H1 (cell line): Measurements from ENCODE around the gene ZNF177. TPM values are rescaled to one million over a fixed set of nuclear protein-coding genes. Genes with fewer than 3 reads are reported as not detected.
A peak's percentile ranks its signal among the peaks of the same experiment; 100 is the strongest.

Experiments used
- CTCF ChIA-PET: fragments of 300-600 bp; sonication (Branson Sonifier 250); formaldehyde crosslinking; loops from one replicate; lab custom pipeline; 2021; ENCODE audit not compliant: partially characterized antibody; lab: Charles Lee
- POLR2A ChIA-PET: fragments of 300-600 bp; sonication (Branson Sonifier 250); formaldehyde crosslinking; loops from one replicate; lab custom pipeline; 2021; ENCODE audit warnings: inconsistent platforms; ENCODE audit not compliant: partially characterized antibody; lab: Charles Lee
- DNase-seq, 2 experiments: peaks; one replicate each; pipeline versions ENCODE4 v3.0.0 to v3.0.0-alpha.2; 2010 to 2022; ENCODE audit warnings: low spot score in 2 of 2, low read depth in 1 of 2, mixed read lengths in 1 of 2
- FAIRE-seq: peaks from 2 replicates; lab custom pipeline; 2011; peaks lifted over from hg19 to GRCh38; lab: Jason Lieb, UNC
- H2AFZ ChIP-seq: 2 replicates; pipeline ENCODE4 v1.8.1; 2012; ENCODE audit warnings: low read length, inconsistent platforms
- H2AK5ac ChIP-seq: 2 replicates; pipeline ENCODE4 v1.6.1; 2013; ENCODE audit warnings: low read depth, low read length
- H2BK120ac ChIP-seq: replicated peaks from 2 replicates; pipeline ENCODE3; 2013; ENCODE audit warnings: low read depth, low read length, inconsistent platforms
- H2BK12ac ChIP-seq: 2 replicates; pipeline ENCODE4 v1.6.1; 2013; ENCODE audit warnings: low read depth, low read length
- H2BK15ac ChIP-seq: 2 replicates; pipeline ENCODE4 v1.6.1; 2013; ENCODE audit warnings: low read length
- H2BK20ac ChIP-seq: 2 replicates; pipeline ENCODE4 v1.6.1; 2013; ENCODE audit warnings: low read length
- H2BK5ac ChIP-seq: 2 replicates; pipeline ENCODE4 v1.6.1; 2013; ENCODE audit warnings: low read depth, low read length
- H3K14ac ChIP-seq: 2 replicates; pipeline ENCODE4 v1.6.1; 2013; ENCODE audit warnings: inconsistent platforms; ENCODE audit not compliant: insufficient read length
- H3K18ac ChIP-seq: 2 replicates; pipeline ENCODE4 v1.6.1; 2013; ENCODE audit warnings: low read length; ENCODE audit errors: extremely low read depth
- H3K23ac ChIP-seq: 2 replicates; pipeline ENCODE4 v1.6.1; 2013; ENCODE audit warnings: inconsistent platforms; ENCODE audit not compliant: insufficient read length
- H3K23me2 ChIP-seq: 2 replicates; pipeline ENCODE4 v1.6.1; 2013; ENCODE audit warnings: low read depth, low read length
- H3K27ac ChIP-seq: 2 replicates; pipeline ENCODE4 v1.6.1; 2011; ENCODE audit warnings: low read depth, low read length, inconsistent platforms
- H3K27me3 ChIP-seq, 4 experiments: replicated peaks in 1 of 4; 1 replicate in 1 of 4; 2 replicates in 3 of 4; pipeline versions ENCODE4 v1.6.1 to v1.8.1; 2011 to 2013; ENCODE audit warnings: low read length in 3 of 4, mild to moderate bottlenecking in 3 of 4, inconsistent platforms in 2 of 4, mixed read lengths in 2 of 4, moderate library complexity in 1 of 4; ENCODE audit not compliant: control insufficient read depth in 3 of 4, insufficient read depth in 3 of 4; ENCODE audit errors: extremely low read depth in 1 of 4
- H3K36me3 ChIP-seq, 4 experiments: 2 replicates each; pipeline versions ENCODE4 v1.6.1 to v1.8.1; 2011 to 2013; ENCODE audit warnings: mild to moderate bottlenecking in 4 of 4, low read length in 3 of 4, moderate library complexity in 2 of 4, control low read depth in 1 of 4, inconsistent platforms in 1 of 4; ENCODE audit not compliant: insufficient read depth in 4 of 4, control insufficient read depth in 2 of 4
- H3K4ac ChIP-seq: replicated peaks from 2 replicates; pipeline ENCODE3; 2013; ENCODE audit warnings: low read length, low read depth, mixed read lengths, inconsistent platforms; ENCODE audit not compliant: insufficient read length
- H3K4me1 ChIP-seq, 4 experiments: replicated peaks in 1 of 4; 1 replicate in 1 of 4; 2 replicates in 3 of 4; pipeline versions ENCODE4 v1.6.1 to v1.8.1; 2011 to 2013; ENCODE audit warnings: low read length in 3 of 4, inconsistent platforms in 2 of 4, mixed read lengths in 1 of 4; ENCODE audit not compliant: insufficient read depth in 4 of 4, control insufficient read depth in 3 of 4
- H3K4me2 ChIP-seq, 2 experiments: 2 replicates each; pipeline versions ENCODE4 v1.6.1 to v1.8.1; 2011 to 2013; ENCODE audit warnings: low read depth in 2 of 2, low read length in 2 of 2, control low read depth in 1 of 2, inconsistent platforms in 1 of 2, mild to moderate bottlenecking in 1 of 2; ENCODE audit not compliant: insufficient read depth in 1 of 2
- H3K4me3 ChIP-seq, 4 experiments: fragments of 200-600, 300-600 bp in 1 of 4; sonication (generic), shearing (Covaris generic), sonication (Bioruptor Twin) in 1 of 4; 2 replicates each; pipeline versions ENCODE4 v1.5.1 to v1.8.1; 2011 to 2016; ENCODE audit warnings: low read length in 4 of 4, low read depth in 3 of 4, control low read depth in 2 of 4, inconsistent platforms in 2 of 4, mild to moderate bottlenecking in 2 of 4, mixed read lengths in 1 of 4, moderate library complexity in 1 of 4; ENCODE audit not compliant: insufficient read depth in 2 of 4; ENCODE audit errors: extremely low read depth in 1 of 4
- H3K56ac ChIP-seq: replicated peaks from 2 replicates; pipeline ENCODE3; 2013; ENCODE audit warnings: low read depth, mild to moderate bottlenecking, mixed read lengths, low read length, inconsistent platforms; ENCODE audit not compliant: insufficient read length
- H3K79me1 ChIP-seq: 2 replicates; pipeline ENCODE4 v1.6.1; 2013; ENCODE audit warnings: low read depth, low read length, control low read depth
- H3K79me2 ChIP-seq, 2 experiments: 2 replicates each; pipeline versions ENCODE4 v1.6.1 to v1.8.1; 2012 to 2013; ENCODE audit warnings: low read length in 2 of 2, mild to moderate bottlenecking in 2 of 2, inconsistent platforms in 1 of 2; ENCODE audit not compliant: insufficient read depth in 2 of 2, control insufficient read depth in 1 of 2
- H3K9ac ChIP-seq, 4 experiments: replicated peaks in 1 of 4; 1 replicate in 1 of 4; 2 replicates in 3 of 4; pipeline versions ENCODE4 v1.6.1 to v1.8.1; 2011 to 2013; ENCODE audit warnings: low read depth in 3 of 4, low read length in 3 of 4, control low read depth in 2 of 4, mild to moderate bottlenecking in 2 of 4, moderate library complexity in 2 of 4, inconsistent platforms in 1 of 4; ENCODE audit errors: extremely low read depth in 1 of 4
- H3K9me3 ChIP-seq, 2 experiments: 2 replicates each; pipeline versions ENCODE4 v1.6.1 to v1.8.1; 2012 to 2013; ENCODE audit warnings: mild to moderate bottlenecking in 2 of 2, moderate library complexity in 2 of 2, control low read depth in 1 of 2, inconsistent platforms in 1 of 2, low read depth in 1 of 2, low read length in 1 of 2, mixed read lengths in 1 of 2; ENCODE audit not compliant: insufficient read depth in 2 of 2
- H4K20me1 ChIP-seq, 2 experiments: replicated peaks in 1 of 2; 2 replicates each; pipeline versions ENCODE3 to v1.8.1; 2011 to 2013; ENCODE audit warnings: inconsistent platforms in 2 of 2, low read length in 2 of 2, mild to moderate bottlenecking in 1 of 2; ENCODE audit not compliant: insufficient read depth in 2 of 2, control insufficient read depth in 1 of 2
- H4K5ac ChIP-seq: 2 replicates; pipeline ENCODE4 v1.6.1; 2013; ENCODE audit warnings: low read length, low read depth, mixed read lengths, inconsistent platforms; ENCODE audit not compliant: insufficient read length
- H4K8ac ChIP-seq: 2 replicates; pipeline ENCODE4 v1.8.0; 2013; ENCODE audit warnings: mild to moderate bottlenecking, moderate library complexity, low read length, inconsistent platforms; ENCODE audit not compliant: insufficient read depth; ENCODE audit errors: extremely low read depth
- H4K91ac ChIP-seq: replicated peaks from 2 replicates; pipeline ENCODE3; 2013; ENCODE audit warnings: low read length, mixed read lengths, inconsistent platforms; ENCODE audit not compliant: insufficient read length
- BCL11A ChIP-seq, 2 experiments: IDR thresholded peaks; one replicate each; pipeline ENCODE4 v1.6.1; 2011; ENCODE audit warnings: low read depth in 2 of 2, low read length in 2 of 2, mild to moderate bottlenecking in 2 of 2
- CTCF ChIP-seq, 3 experiments: IDR thresholded peaks; 1 replicate in 2 of 3; 2 replicates in 1 of 3; pipeline versions ENCODE4 v1.5.1 to v1.6.1; 2011; ENCODE audit warnings: low read length in 3 of 3, mild to moderate bottlenecking in 3 of 3, inconsistent platforms in 2 of 3, low read depth in 1 of 3, moderate library complexity in 1 of 3; ENCODE audit not compliant: insufficient read depth in 1 of 3; ENCODE audit errors: control extremely low read depth in 1 of 3
- JUND ChIP-seq: IDR thresholded peaks from 2 replicates; pipeline ENCODE4 v1.6.1; 2011; ENCODE audit warnings: mild to moderate bottlenecking, improper control_type of control experiment, low read length
- POLR2AphosphoS5 ChIP-seq: IDR thresholded peaks from 2 replicates; pipeline ENCODE4 v1.6.1; 2011; ENCODE audit warnings: low read depth, low read length
- RAD21 ChIP-seq, 2 experiments: IDR thresholded peaks in 1 of 2; conservative IDR thresholded peaks in 1 of 2; 2 replicates each; pipeline ENCODE4 v1.6.1; 2011; ENCODE audit warnings: low read depth in 2 of 2, low read length in 2 of 2, improper control_type of control experiment in 1 of 2, inconsistent platforms in 1 of 2, mild to moderate bottlenecking in 1 of 2, moderate library complexity in 1 of 2
- WGBS, 2 experiments: shearing (Covaris generic) in 1 of 2; methylation state at CpG; one replicate each; pipeline versions ENCODE4 v1.1.6 to v1.1.7; 2013 to 2015; ENCODE audit warnings: low lambda C conversion rate in 2 of 2, mixed read lengths in 2 of 2, inconsistent platforms in 1 of 2, low coverage in 1 of 2, missing lambda C conversion rate in 1 of 2; ENCODE audit not compliant: insufficient replicate concordance in 2 of 2, insufficient coverage in 1 of 2, insufficient read length in 1 of 2; ENCODE audit errors: extremely low coverage in 1 of 2, missing lambda C conversion rate in 1 of 2; 5-methylcytosine and 5-hydroxymethylcytosine counted together
- polyA plus RNA-seq, 7 experiments: library from polyadenylated mRNA; depleted of rRNA in 3 of 7; stranded (reverse) in 5 of 7; unstranded in 2 of 7; fragments of >200 nt in 5 of 7; fragments of 200-250 nt in 2 of 7; gene quantifications; 1 replicate in 5 of 7; 2 replicates in 1 of 7; 4 replicates in 1 of 7; pipeline versions ENCODE4 v1.2.1 to v1.2.3, GENCODE V29; 2011 to 2013; ENCODE audit warnings: missing spikeins in 2 of 7, mixed read lengths in 2 of 7
- total RNA-seq: library from RNA; stranded (reverse); fragmentation: NEBNext Ultra II Directional; extraction: Animal tissue kit (Norgen Biotek cat#: 25700); gene quantifications from 2 replicates; pipeline ENCODE4 v1.2.1, GENCODE V29; 2021

The ZNF177 gene
- total and polyA plus RNA-seq, 2 of the 8 experiments (the other 6 are each of a cell fraction or from before 2014, with no cell fraction given), result 3.1 to 5.9 TPM

GRCh38 chr19:9431475-9431874 is 68.7 kb downstream of the ZNF177 start:
- 66% methylated on average over 7 of the region's 7 CpGs; no CpG with 5 or more reads in 1 of the 2 experiments for WGBS, 2 experiments
- no peak overlapping the region for H2BK5ac ChIP-seq
- H4K20me1 ChIP-seq, result peaks cover 0 to 5% of the 10 kb centered on the region in 2 experiments
- peak overlapping the region; percentile 68; the same call in 1 of the 2 replicates for H4K8ac ChIP-seq
- no peak overlapping the region for H3K4ac ChIP-seq
- peaks cover 10% of the 10 kb centered on the region; the same call in 1 of the 2 replicates for H3K23me2 ChIP-seq
- no peak overlapping the region for H2BK120ac ChIP-seq
- H3K36me3 ChIP-seq, result peaks cover 0 to 2% (median 0%) of the 10 kb centered on the region in 4 experiments; a peak in 1 of 8 replicates
- ChIA-PET POLR2A (interaction anchor here (0.6 to 1.9 kb wide), 3 partner anchors 224 to 255 kb away, joined by 3 to 6 read pairs (median 3); no protein-coding TSS in a partner anchor), CTCF (interaction anchor here (0.7 to 2.4 kb wide), 7 partner anchors 16 to 196 kb away, joined by 3 to 11 read pairs (median 3); no protein-coding TSS in a partner anchor)
- no peak overlapping the region for H3K27ac ChIP-seq
- H2BK15ac ChIP-seq, result no peak overlapping the region
- H3K4me3 ChIP-seq, result no peak overlapping the region
- H3K79me1 ChIP-seq, result peaks cover 3% of the 10 kb centered on the region
- no peak overlapping the region for H3K4me2 ChIP-seq
- peaks cover 0 to 17% of the 10 kb centered on the region in 2 experiments; a peak in 3 of 4 replicates for H3K79me2 ChIP-seq
- H3K9me3 ChIP-seq, result no peaks in the 10 kb centered on the region
- no peak overlapping the region for H4K5ac ChIP-seq
- H4K91ac ChIP-seq, result no peak overlapping the region
- H3K23ac ChIP-seq, result no peak overlapping the region
- H3K4me1 ChIP-seq, result no peaks in the 10 kb centered on the region; a peak in 2 of 7 replicates
- no peak overlapping the region for H3K18ac ChIP-seq
- no peak overlapping the region for H3K14ac ChIP-seq
- no peak overlapping the region for H3K9ac ChIP-seq
- H2AK5ac ChIP-seq, result no peak overlapping the region
- H3K56ac ChIP-seq, result no peak overlapping the region
- FAIRE-seq (peak; percentile 89), DNase-seq (peak; percentile 80 to 85)
- no peak for TF ChIP-seq POLR2AphosphoS5
- TF ChIP-seq BCL11A (IDR thresholded peaks at IDR 0.05; ENCODE audit: low read depth in 2 of 2, low read length in 2 of 2), result no peak
- peak; percentile 73 to 93 (median 89) for TF ChIP-seq CTCF (IDR thresholded peaks at IDR 0.05; ENCODE audit: control extremely low read depth in 1 of 3, insufficient read depth in 1 of 3, low read depth in 1 of 3, low read length in 3 of 3)
- 0 out of 2 replicates have a peak, but pooled peaks have one; percentile 9 for TF ChIP-seq JUND
- TF ChIP-seq RAD21 (IDR thresholded peaks at IDR 0.05 in 1 of 2, conservative IDR thresholded peaks at IDR 0.05 in 1 of 2; ENCODE audit: low read depth in 2 of 2, low read length in 2 of 2), result peak; percentile 84 to 87
- no peaks in the 10 kb centered on the region for H3K27me3 ChIP-seq
- no peak overlapping the region for H2AFZ ChIP-seq
- no peak overlapping the region for H2BK12ac ChIP-seq
- no peak overlapping the region for H2BK20ac ChIP-seq
